Measurements from ENCODE around the gene SEMA3C. TPM values are rescaled to one million over a fixed set of nuclear protein-coding genes. Genes with fewer than 3 reads are reported as not detected.

The SEMA3C gene
- total RNA-seq, 2 donors from 2014 or later: not detected

DNA sequence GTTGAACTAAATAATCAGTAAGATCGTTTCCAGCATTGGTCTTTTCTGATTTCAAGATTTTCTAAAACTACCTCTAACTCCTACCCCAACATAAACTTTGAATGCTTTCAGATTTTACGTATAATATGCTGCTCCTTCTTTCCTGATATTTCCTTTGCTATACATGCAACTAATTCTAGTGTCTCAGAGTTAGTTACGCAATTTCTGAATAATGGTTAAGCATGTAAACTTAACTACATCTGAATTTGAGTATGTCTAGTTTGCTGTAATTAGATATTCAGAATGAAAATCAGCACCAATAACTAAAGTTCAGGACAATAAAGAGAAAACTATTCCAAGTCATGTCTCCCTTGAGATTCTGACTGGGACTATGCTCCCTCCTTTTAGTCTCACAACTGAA lies 71.0 kb downstream of the SEMA3C start:
- DNase-seq: no peak
- H3K27me3 Mint-ChIP-seq (ENCODE audit: low read depth): no peaks in the 10 kb centered on the region
- no peaks in the 10 kb centered on the region for H3K36me3 Mint-ChIP-seq (ENCODE audit: insufficient read depth in 2 of 2)
- no peak overlapping the region for H3K4me3 Mint-ChIP-seq
- H3K9me3 Mint-ChIP-seq: peaks cover 0 to 3% of the 10 kb centered on the region in 2 donors
- no peak for ATAC-seq (replicated peaks in 1 of 2)
- no peaks in the 10 kb centered on the region for H3K4me1 Mint-ChIP-seq (ENCODE audit: low read depth)
- no peak overlapping the region for H3K27ac Mint-ChIP-seq

DNA sequence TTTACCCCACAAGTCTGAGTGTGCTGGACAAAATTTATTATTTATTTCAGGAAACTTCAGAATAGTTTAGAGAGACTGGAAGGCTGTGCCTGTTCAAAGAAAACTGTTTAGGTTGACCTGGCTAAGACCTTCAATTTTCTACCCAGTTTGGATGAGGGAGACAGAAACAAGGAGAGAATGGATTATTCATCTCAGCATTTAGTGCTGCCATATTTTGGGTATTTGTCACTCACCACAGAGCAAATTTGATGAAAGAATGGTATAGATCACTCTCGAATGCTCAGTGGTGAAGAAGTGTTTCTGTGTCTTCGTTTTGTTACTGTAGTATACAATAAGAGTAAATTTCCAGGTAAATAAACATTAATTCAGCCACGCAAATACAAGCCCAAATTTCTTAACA lies 71.8 kb downstream of the SEMA3C start:
- Mint-ChIP-seq H3K4me3 (no peak overlapping the region), H3K36me3 (ENCODE audit: insufficient read depth in 2 of 2) (no peaks in the 10 kb centered on the region), H3K9me3 (peaks cover 0 to 3% of the 10 kb centered on the region in 2 donors), H3K4me1 (ENCODE audit: low read depth) (no peaks in the 10 kb centered on the region), H3K27ac (no peak overlapping the region), H3K27me3 (ENCODE audit: low read depth) (no peaks in the 10 kb centered on the region)
- DNase-seq: no peak
- no peak for ATAC-seq (replicated peaks in 1 of 2)

DNA sequence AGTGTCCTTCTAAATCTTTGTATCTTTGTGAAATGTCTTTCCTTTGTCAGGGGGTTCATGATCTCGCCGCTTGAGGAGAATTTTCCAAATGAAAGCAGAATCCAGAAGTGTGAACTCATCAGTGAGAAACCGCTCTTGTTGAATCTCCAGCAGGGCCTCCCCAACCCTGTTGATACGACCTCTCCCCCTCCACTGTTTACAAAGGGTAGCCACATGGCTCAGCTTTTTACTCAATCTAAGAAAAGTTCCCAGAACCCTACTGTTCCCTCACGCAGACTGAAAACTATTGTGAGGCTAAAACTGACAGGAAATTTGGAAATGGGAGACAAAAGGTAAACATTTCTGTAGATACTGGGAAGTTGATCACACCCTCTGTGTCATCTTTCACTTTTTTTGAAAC lies 73.9 kb downstream of the SEMA3C start:
- DNase-seq (no peak), ATAC-seq (replicated peaks in 1 of 2) (no peak)
- Mint-ChIP-seq H3K27me3 (ENCODE audit: low read depth) (no peaks in the 10 kb centered on the region), H3K4me1 (ENCODE audit: low read depth) (no peaks in the 10 kb centered on the region), H3K36me3 (ENCODE audit: insufficient read depth in 2 of 2) (no peaks in the 10 kb centered on the region), H3K9me3 (peaks cover 0 to 3% of the 10 kb centered on the region in 2 donors), H3K4me3 (no peak overlapping the region), H3K27ac (no peak overlapping the region)

DNA sequence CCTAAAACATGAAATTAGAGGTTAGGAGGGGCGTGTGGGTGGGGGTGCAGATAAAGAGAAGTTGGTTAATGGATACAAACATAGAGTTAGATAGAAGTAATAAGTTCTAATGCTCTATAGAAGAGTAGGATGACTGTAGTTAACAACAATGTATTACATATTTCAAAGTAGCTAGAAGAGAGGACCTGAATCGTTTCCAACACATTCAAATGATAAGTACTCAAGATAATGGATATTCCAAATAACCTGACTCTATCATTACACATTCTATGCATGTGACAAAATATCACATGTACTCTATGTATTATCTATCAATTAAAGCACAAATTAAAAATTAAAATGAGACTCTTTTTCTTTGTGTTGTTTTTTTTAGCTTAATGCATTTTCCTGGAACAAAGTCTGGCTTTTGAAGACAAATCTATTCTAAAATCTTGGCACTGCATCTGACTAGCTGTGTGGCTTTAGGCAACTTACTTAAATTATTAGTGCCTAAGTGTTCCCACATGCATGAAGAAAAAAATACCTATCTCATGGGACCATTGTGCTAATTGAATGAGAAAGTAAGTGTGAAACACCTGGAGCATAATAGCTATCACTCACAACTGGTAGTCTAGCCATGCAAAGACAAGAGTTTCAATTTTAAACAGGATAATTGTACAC lies 75.7 kb downstream of the SEMA3C start:
- Mint-ChIP-seq H3K27ac (no peak overlapping the region), H3K36me3 (ENCODE audit: insufficient read depth in 2 of 2) (no peaks in the 10 kb centered on the region), H3K9me3 (peaks cover 1 to 5% of the 10 kb centered on the region in 2 donors), H3K27me3 (ENCODE audit: low read depth) (no peaks in the 10 kb centered on the region), H3K4me1 (ENCODE audit: low read depth) (no peaks in the 10 kb centered on the region), H3K4me3 (no peak overlapping the region)
- no peak for DNase-seq
- no peak for ATAC-seq (replicated peaks in 1 of 2)

DNA sequence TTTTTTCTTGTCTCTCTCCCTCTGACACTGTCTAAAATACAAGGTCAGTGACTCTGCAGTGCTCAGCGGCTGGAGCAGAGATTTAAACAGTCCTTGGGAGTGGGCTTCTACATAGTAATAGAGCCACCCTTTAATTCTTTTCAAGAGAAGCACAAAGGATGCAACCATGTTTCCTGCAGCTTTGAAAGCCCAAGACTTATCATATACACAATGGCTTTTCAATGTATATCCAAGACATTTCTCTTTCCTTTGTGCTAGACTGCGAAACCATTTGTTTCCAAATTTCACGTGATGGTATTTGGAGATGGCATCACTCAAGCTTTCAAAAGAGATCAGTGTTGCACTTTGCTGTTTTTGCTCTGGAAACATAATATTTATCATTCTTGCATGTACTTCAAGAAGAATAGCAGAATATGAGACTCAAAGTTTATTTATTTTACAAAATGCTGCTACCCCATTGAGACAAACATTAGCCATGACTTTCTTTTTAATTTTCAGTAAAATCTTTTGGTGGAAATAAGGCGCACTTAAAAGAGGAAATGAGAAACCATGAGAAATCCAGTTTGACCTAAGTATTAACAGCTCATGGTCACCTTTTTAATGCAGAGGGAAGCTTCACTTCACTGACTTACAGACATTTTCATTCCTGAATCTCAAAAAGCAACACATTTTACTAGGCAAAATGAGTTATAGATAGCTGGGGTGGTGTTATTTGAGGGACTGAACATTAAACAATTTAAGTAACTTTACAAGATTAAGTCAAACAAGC lies 76.6 kb downstream of the SEMA3C start:
- Mint-ChIP-seq H3K4me3 (no peak overlapping the region), H3K27ac (no peak overlapping the region), H3K4me1 (ENCODE audit: low read depth) (no peaks in the 10 kb centered on the region), H3K36me3 (ENCODE audit: insufficient read depth in 2 of 2) (no peaks in the 10 kb centered on the region), H3K27me3 (ENCODE audit: low read depth) (no peaks in the 10 kb centered on the region), H3K9me3 (peaks cover 1 to 5% of the 10 kb centered on the region in 2 donors)
- DNase-seq (no peak), ATAC-seq (replicated peaks in 1 of 2) (no peak)

DNA sequence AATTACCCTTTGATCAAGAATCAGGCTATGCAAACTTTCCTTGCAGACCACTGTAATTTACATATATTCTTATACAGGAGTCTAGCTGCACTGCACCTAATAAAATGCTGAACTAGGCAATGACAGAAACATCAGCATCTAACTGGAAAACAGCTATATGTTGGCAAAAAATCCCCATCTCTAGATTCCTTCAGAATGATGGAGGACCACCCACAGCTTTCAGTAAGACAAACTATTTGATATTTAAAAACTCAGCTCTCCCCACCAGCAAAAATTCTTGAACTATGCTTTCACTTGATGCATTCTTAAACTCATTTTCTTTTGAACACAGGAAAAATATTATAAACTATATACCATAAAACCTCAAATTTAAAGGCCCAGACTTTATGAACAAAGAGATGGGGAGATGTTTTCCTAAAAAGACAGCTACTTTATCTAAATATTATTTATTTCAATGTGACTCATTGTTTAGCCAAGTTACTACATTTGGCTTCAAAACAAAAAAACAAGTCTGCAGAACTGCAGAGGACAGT lies 77.4 kb downstream of the SEMA3C start:
- DNase-seq: no peak
- H3K4me1 Mint-ChIP-seq (ENCODE audit: low read depth): no peaks in the 10 kb centered on the region
- ATAC-seq (replicated peaks in 1 of 2): no peak
- H3K4me3 Mint-ChIP-seq: no peak overlapping the region
- no peak overlapping the region for H3K27ac Mint-ChIP-seq
- H3K36me3 Mint-ChIP-seq (ENCODE audit: insufficient read depth in 2 of 2): no peaks in the 10 kb centered on the region
- H3K27me3 Mint-ChIP-seq (ENCODE audit: low read depth): no peaks in the 10 kb centered on the region
- H3K9me3 Mint-ChIP-seq: peaks cover 1 to 5% of the 10 kb centered on the region in 2 donors

DNA sequence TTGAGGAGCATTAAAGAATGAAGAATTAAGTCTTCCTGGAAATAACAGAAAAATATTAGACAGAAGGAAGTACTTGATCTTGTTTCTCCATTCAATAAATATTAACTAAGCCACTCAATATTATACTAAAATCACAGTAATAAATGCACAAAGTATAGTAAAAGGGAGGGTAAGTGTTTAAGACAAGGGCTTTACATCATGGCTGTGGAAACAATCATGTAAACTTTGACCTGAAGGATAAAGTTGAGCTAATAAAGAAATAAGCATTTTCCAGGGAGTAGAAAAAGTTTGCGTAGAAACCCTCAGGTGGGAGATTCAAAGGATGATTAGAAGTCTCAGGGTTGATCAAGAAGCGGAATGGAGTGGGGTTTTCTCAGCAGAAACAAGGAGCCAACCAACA lies 78.2 kb downstream of the SEMA3C start:
- Mint-ChIP-seq H3K4me3 (no peak overlapping the region), H3K36me3 (ENCODE audit: insufficient read depth in 2 of 2) (no peaks in the 10 kb centered on the region), H3K9me3 (peaks cover 1 to 5% of the 10 kb centered on the region in 2 donors), H3K27ac (no peak overlapping the region), H3K27me3 (ENCODE audit: low read depth) (no peaks in the 10 kb centered on the region), H3K4me1 (ENCODE audit: low read depth) (no peaks in the 10 kb centered on the region)
- ATAC-seq (replicated peaks in 1 of 2) (no peak), DNase-seq (no peak)

DNA sequence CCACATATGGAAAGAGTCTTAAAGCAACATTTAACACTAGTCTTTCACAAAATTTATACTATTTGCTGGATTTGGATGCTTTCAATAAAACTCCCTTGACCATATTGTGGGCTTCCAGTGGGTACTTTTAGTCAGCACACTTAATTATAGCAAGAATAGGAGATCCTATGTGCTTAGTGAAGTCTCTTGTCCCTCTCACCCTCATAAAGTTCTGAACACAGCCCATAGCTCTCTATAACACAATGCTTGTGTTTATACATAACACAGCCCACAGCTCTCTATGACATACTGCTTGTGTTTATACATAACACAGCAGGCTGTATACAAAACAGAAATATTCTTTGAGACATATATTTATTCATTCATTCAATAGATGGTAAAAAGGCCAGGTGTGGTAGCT lies 79.0 kb downstream of the SEMA3C start:
- no peak overlapping the region for H3K4me3 Mint-ChIP-seq
- H3K9me3 Mint-ChIP-seq: peaks cover 1 to 3% of the 10 kb centered on the region in 2 donors
- H3K36me3 Mint-ChIP-seq (ENCODE audit: insufficient read depth in 2 of 2): no peaks in the 10 kb centered on the region

DNA sequence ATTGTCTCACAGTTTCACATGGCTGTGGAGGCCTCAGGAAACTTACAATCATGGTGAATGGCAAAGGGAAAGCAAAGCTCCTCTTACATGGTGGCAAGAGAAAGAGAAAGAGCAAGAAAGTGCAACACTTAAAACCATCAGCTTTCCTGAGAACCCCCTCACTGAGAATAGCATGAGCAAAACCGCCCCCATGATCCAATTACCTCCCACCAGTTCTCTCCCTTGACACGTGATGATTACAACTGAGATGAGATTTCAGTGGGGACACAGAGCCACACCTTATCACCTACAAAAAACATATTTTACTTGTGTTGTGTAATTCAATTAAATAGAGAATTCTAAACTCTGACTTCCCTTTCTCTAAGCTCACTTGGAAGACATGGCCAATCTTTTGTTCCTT lies 80.2 kb downstream of the SEMA3C start:
- H3K4me1 Mint-ChIP-seq (ENCODE audit: low read depth): no peaks in the 10 kb centered on the region
- H3K4me3 Mint-ChIP-seq: no peak overlapping the region
- DNase-seq: no peak
- no peak for ATAC-seq (replicated peaks in 1 of 2)
- no peaks in the 10 kb centered on the region for H3K36me3 Mint-ChIP-seq (ENCODE audit: insufficient read depth in 2 of 2)
- no peak overlapping the region for H3K27ac Mint-ChIP-seq
- H3K27me3 Mint-ChIP-seq (ENCODE audit: low read depth): no peaks in the 10 kb centered on the region
- peaks cover 1 to 3% of the 10 kb centered on the region in 2 donors for H3K9me3 Mint-ChIP-seq

More for the DNA sequence above, 79.0 kb downstream of the SEMA3C start:
- Mint-ChIP-seq H3K27me3 (ENCODE audit: low read depth) (no peaks in the 10 kb centered on the region), H3K27ac (no peak overlapping the region), H3K4me1 (ENCODE audit: low read depth) (no peaks in the 10 kb centered on the region)
- DNase-seq (no peak), ATAC-seq (replicated peaks in 1 of 2) (no peak)

DNA sequence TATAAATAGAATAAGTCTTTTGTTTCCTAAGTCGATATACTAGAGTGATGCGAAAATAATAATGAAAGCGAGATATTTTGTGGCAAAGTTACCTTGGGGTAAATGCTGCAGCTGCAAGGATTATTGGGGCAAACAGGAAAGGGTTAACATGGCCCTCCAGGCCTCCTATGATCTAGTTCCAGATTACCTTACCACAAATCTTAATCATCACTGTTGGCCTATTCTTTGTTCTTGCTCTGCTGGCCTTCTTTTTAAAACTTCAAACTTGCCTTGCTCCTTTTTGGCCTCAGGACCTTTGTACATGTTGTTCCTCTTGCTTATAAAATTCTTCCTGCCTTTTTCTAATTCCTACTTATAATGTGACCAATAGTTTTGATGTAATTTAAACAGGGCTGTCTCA lies 81.5 kb downstream of the SEMA3C start:
- Mint-ChIP-seq H3K4me1 (ENCODE audit: low read depth) (no peaks in the 10 kb centered on the region), H3K9me3 (peaks cover 1 to 3% of the 10 kb centered on the region in 2 donors)
- no peak for DNase-seq

DNA sequence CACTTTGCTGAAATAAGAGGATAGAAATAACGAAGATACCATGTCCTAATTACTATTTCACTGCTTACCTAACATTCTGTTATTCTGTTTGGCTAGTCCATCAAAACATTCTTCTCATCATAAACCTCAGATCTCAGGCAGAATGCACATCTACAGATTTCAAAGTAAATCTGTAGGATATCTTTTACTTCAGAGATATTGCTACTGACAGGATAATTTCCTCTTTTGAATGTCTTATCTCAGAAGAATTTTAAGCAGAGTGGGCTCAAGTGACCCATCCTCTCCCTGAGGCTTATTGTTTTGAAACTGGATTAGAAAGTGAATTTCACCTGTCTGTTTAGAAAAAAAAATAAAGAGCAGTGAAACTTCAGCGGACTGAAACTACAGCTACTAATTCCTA lies 83.6 kb downstream of the SEMA3C start:
- no peak for ATAC-seq (replicated peaks in 1 of 2)
- H3K27me3 Mint-ChIP-seq (ENCODE audit: low read depth): no peaks in the 10 kb centered on the region
- no peak overlapping the region for H3K27ac Mint-ChIP-seq
- peaks cover 1 to 5% of the 10 kb centered on the region in 2 donors for H3K9me3 Mint-ChIP-seq
- H3K36me3 Mint-ChIP-seq (ENCODE audit: insufficient read depth in 2 of 2): no peaks in the 10 kb centered on the region
- H3K4me3 Mint-ChIP-seq: no peak overlapping the region
- DNase-seq: no peak
- no peaks in the 10 kb centered on the region for H3K4me1 Mint-ChIP-seq (ENCODE audit: low read depth)

More for the DNA sequence above, 81.5 kb downstream of the SEMA3C start:
- no peak for ATAC-seq (replicated peaks in 1 of 2)
- Mint-ChIP-seq H3K4me3 (no peak overlapping the region), H3K27ac (no peak overlapping the region), H3K27me3 (ENCODE audit: low read depth) (no peaks in the 10 kb centered on the region), H3K36me3 (ENCODE audit: insufficient read depth in 2 of 2) (no peaks in the 10 kb centered on the region)

DNA sequence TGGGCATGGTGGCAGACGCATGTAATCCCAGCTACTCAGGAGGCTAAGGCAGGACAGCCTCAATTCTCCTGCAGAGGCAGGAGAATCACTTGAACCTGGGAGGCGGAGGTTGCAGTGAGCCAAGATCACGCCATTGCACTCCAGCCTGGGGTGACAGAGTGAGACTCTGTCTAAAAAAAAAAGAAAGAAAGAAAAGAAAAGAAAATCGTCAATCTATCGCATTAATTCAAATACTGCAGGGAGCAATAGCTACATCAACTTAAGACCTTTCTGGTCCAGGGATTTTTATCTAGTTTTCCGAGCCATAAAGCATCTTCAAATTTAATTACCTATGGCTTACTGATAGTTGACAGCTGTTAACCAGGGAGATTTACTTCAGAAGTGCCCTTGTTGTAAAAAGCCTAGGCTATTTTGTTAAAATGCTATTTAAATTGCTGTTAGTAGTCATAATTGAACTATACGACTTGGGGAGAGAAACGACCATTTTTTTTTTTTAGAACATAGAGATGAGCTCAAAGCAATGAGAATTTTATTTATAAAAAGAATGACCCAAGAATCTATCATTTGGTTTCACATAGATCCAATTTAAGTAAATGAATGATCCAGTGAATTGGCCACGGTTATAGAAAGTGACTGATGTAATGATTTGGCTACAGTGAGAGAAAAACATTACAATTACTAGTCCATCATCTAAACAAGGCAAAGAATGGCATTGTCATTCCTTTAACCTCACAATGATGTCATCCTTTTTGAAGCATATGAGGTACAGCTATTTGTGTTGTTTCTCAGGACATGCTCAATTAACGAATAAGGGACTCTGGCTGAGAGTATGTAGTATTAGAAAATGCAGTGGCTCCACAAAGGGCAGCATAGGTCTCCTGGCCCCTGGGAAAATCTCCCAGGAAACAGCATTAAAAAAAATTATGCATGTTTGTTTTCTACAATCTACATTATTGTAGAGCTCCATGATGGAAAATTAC lies 85.3 kb downstream of the SEMA3C start:
- DNase-seq: no peak
- no peak overlapping the region for H3K27ac Mint-ChIP-seq
- H3K4me3 Mint-ChIP-seq: no peak overlapping the region
- ATAC-seq (replicated peaks in 1 of 2): no peak
- no peaks in the 10 kb centered on the region for H3K4me1 Mint-ChIP-seq (ENCODE audit: low read depth)
- H3K27me3 Mint-ChIP-seq (ENCODE audit: low read depth): no peaks in the 10 kb centered on the region
- H3K9me3 Mint-ChIP-seq: peaks cover 1 to 4% of the 10 kb centered on the region in 2 donors
- H3K36me3 Mint-ChIP-seq (ENCODE audit: insufficient read depth in 2 of 2): no peaks in the 10 kb centered on the region

DNA sequence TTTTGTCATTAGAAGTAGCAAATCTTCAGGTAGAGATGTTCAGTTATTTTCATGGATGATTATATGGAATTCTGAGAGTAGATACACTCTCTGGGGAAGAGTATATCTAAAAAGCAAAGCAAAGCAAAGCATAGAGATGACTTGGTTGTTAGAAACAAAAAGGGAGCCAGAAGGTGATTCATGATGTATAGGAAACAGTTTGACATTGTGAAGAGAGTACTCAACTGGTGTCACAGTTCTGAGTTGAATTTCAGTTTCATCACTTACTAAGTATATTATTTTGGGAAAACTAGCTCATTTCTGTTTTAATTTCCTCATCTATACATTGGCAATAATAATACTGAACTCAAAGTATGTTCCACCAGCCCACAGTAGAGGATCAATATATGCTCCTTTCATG lies 86.8 kb downstream of the SEMA3C start:
- Mint-ChIP-seq H3K4me1 (ENCODE audit: low read depth) (no peaks in the 10 kb centered on the region), H3K27me3 (ENCODE audit: low read depth) (no peaks in the 10 kb centered on the region), H3K9me3 (peaks cover 0 to 2% of the 10 kb centered on the region in 2 donors), H3K4me3 (no peak overlapping the region), H3K27ac (no peak overlapping the region), H3K36me3 (ENCODE audit: insufficient read depth in 2 of 2) (no peaks in the 10 kb centered on the region)
- DNase-seq (no peak), ATAC-seq (replicated peaks in 1 of 2) (no peak)

Data from activated T-cell treated with anti-CD3 and anti-CD28 coated beads, Interleukin-2, amount 50 U/mL, for 72 hours (primary cell).